Measurements from ENCODE around the gene DYTN. TPM values are rescaled to one million over a fixed set of nuclear protein-coding genes. Genes with fewer than 3 reads are reported as not detected.

DYTN gene
- total and polyA plus RNA-seq, 2 experiments from 2014 or later = not detected

GRCh38 chr2:206611191-206611590 is 107.0 kb downstream of the DYTN start:
- Histone ChIP-seq H3K27ac (no peak overlapping the region), H3F3A (ENCODE audit: insufficient read depth) (no peaks in the 10 kb centered on the region), H3K4me1 (ENCODE audit: insufficient read depth) (no peaks in the 10 kb centered on the region), H3K27me3 (replicated peaks; ENCODE audit: insufficient read depth) (no peaks in the 10 kb centered on the region), H3K4me3 (no peak overlapping the region), H3K36me3 (ENCODE audit: low read depth) (no peaks in the 10 kb centered on the region), H2AFZ (no peak overlapping the region), H3K9me3 (ENCODE audit: low read depth) (no peaks in the 10 kb centered on the region), H3K9ac (no peak overlapping the region), H3K79me2 (ENCODE audit: insufficient read depth) (no peaks in the 10 kb centered on the region), H3K4me2 (ENCODE audit: unreplicated experiment) (no peak overlapping the region), H4K20me1 (ENCODE audit: insufficient read depth) (no peaks in the 10 kb centered on the region), H3K9me2 (ENCODE audit: insufficient read depth) (no peaks in the 10 kb centered on the region)
- WGBS, 2 experiments (ENCODE audit: low coverage in 1 of 2, low lambda C conversion rate in 2 of 2, missing lambda C conversion rate in 2 of 2) = 95 to 96% methylated on average over 6 of the region's 6 CpGs
- TF ChIP-seq EZH2phosphoT487 (IDR thresholded peaks at IDR 0.05; ENCODE audit: insufficient read depth, low read depth) (no peak), EZH2 (IDR thresholded peaks at IDR 0.05; ENCODE audit: insufficient read depth, poor library complexity, severe bottlenecking) (no peak)
- in situ Hi-C loops (cut with MboI) = no loop called here
- DNase-seq = no peak

- H4K20me1 ChIP-seq (ENCODE audit: insufficient read depth) = no peaks in the 10 kb centered on the region
- H3K9me2 ChIP-seq (ENCODE audit: insufficient read depth) = no peaks in the 10 kb centered on the region
- in situ Hi-C loops (cut with MboI) = no loop called here
- no peak overlapping the region for H3K4me2 ChIP-seq (ENCODE audit: unreplicated experiment)
- H3K9ac ChIP-seq = no peak overlapping the region
- TF ChIP-seq EZH2phosphoT487 (IDR thresholded peaks at IDR 0.05; ENCODE audit: insufficient read depth, low read depth) (no peak), EZH2 (IDR thresholded peaks at IDR 0.05; ENCODE audit: insufficient read depth, poor library complexity, severe bottlenecking) (no peak)
- no peak overlapping the region for H2AFZ ChIP-seq
- H3K27ac ChIP-seq = no peak overlapping the region
- no peaks in the 10 kb centered on the region for H3K9me3 ChIP-seq (ENCODE audit: low read depth)
- H3K27me3 ChIP-seq (replicated peaks; ENCODE audit: insufficient read depth) = no peaks in the 10 kb centered on the region
- DNase-seq = no peak
- 29 to 38% methylated on average over 1 of the region's 1 CpG for WGBS, 2 experiments (ENCODE audit: low coverage in 1 of 2, low lambda C conversion rate in 2 of 2, missing lambda C conversion rate in 2 of 2)
- no peak overlapping the region for H3K4me3 ChIP-seq
- H3K79me2 ChIP-seq (ENCODE audit: insufficient read depth) = no peaks in the 10 kb centered on the region
- no peaks in the 10 kb centered on the region for H3F3A ChIP-seq (ENCODE audit: insufficient read depth)
- H3K36me3 ChIP-seq (ENCODE audit: low read depth) = no peaks in the 10 kb centered on the region
- H3K4me1 ChIP-seq (ENCODE audit: insufficient read depth) = no peaks in the 10 kb centered on the region
Observed at GRCh38 chr2:206610451-206610850, 107.7 kb downstream of the DYTN start.

GRCh38 chr2:206603243-206603642 is 115.0 kb downstream of the DYTN start:
- no peaks in the 10 kb centered on the region for H3F3A ChIP-seq (ENCODE audit: insufficient read depth)
- H3K79me2 ChIP-seq (ENCODE audit: insufficient read depth) = no peaks in the 10 kb centered on the region
- H3K4me2 ChIP-seq (ENCODE audit: unreplicated experiment) = no peak overlapping the region
- no peaks in the 10 kb centered on the region for H3K9me3 ChIP-seq (ENCODE audit: low read depth)
- no peak overlapping the region for H3K4me3 ChIP-seq
- H3K4me1 ChIP-seq (ENCODE audit: insufficient read depth) = no peaks in the 10 kb centered on the region
- 78 to 89% methylated on average over 3 of the region's 3 CpGs for WGBS, 2 experiments (ENCODE audit: low coverage in 1 of 2, low lambda C conversion rate in 2 of 2, missing lambda C conversion rate in 2 of 2)
- no peaks in the 10 kb centered on the region for H3K36me3 ChIP-seq (ENCODE audit: low read depth)
- TF ChIP-seq EZH2phosphoT487 (IDR thresholded peaks at IDR 0.05; ENCODE audit: insufficient read depth, low read depth) = no peak
- no peak for TF ChIP-seq EZH2 (IDR thresholded peaks at IDR 0.05; ENCODE audit: insufficient read depth, poor library complexity, severe bottlenecking)
- no peak for DNase-seq
- H3K27ac ChIP-seq = no peak overlapping the region
- no peaks in the 10 kb centered on the region for H3K27me3 ChIP-seq (replicated peaks; ENCODE audit: insufficient read depth)
- no peak overlapping the region for H2AFZ ChIP-seq
- H3K9ac ChIP-seq = no peak overlapping the region
- in situ Hi-C loops (cut with MboI) = no loop called here
- no peaks in the 10 kb centered on the region for H4K20me1 ChIP-seq (ENCODE audit: insufficient read depth)
- no peaks in the 10 kb centered on the region for H3K9me2 ChIP-seq (ENCODE audit: insufficient read depth)

Small RNAs within 50 kb of the gene (small RNA-seq; reads per million reads assigned to genes)
- gene RF00019 (ENCODE audit: low read depth, low replicate concordance) = not detected

Other genes with a start within 250 kb of the DYTN start
- not detected in 2 replicates for gene FAM237A, start 75.9 kb downstream of the DYTN start, total RNA-seq (2014; rRNA removed; shearing (Covaris generic))
- gene FAM237A, start 75.9 kb downstream of the DYTN start, polyA plus RNA-seq (2016; fragmentation: Nextera tagmentation; extraction: Ambion mirVana) = not detected in 2 replicates
- 0.25 and 0.54 TPM in 2 replicates for gene MDH1B, start 46.9 kb upstream of the DYTN start, total RNA-seq (2014; rRNA removed; shearing (Covaris generic))
- 0.70 and 0.80 TPM in 2 replicates for gene MDH1B, start 46.9 kb upstream of the DYTN start, polyA plus RNA-seq (2016; fragmentation: Nextera tagmentation; extraction: Ambion mirVana)
- 27.2 and 38.4 TPM in 2 replicates for gene FASTKD2, start 47.2 kb upstream of the DYTN start, total RNA-seq (2014; rRNA removed; shearing (Covaris generic))
- gene FASTKD2, start 47.2 kb upstream of the DYTN start, polyA plus RNA-seq (2016; fragmentation: Nextera tagmentation; extraction: Ambion mirVana) = 28.3 and 29.3 TPM in 2 replicates
- gene CPO, start 221.1 kb upstream of the DYTN start, total RNA-seq (2014; rRNA removed; shearing (Covaris generic)) = not detected in 2 replicates
- 0.20 TPM in 1 of 2 replicates, not detected in the other for gene CPO, start 221.1 kb upstream of the DYTN start, polyA plus RNA-seq (2016; fragmentation: Nextera tagmentation; extraction: Ambion mirVana)